ENCODE measurements around the gene AURKA. TPM values are rescaled to one million over a fixed set of nuclear protein-coding genes. Genes with fewer than 3 reads are reported as not detected.

Gene AURKA
- 79.8 and 81.0 TPM in 2 replicates for total RNA-seq

DNA sequence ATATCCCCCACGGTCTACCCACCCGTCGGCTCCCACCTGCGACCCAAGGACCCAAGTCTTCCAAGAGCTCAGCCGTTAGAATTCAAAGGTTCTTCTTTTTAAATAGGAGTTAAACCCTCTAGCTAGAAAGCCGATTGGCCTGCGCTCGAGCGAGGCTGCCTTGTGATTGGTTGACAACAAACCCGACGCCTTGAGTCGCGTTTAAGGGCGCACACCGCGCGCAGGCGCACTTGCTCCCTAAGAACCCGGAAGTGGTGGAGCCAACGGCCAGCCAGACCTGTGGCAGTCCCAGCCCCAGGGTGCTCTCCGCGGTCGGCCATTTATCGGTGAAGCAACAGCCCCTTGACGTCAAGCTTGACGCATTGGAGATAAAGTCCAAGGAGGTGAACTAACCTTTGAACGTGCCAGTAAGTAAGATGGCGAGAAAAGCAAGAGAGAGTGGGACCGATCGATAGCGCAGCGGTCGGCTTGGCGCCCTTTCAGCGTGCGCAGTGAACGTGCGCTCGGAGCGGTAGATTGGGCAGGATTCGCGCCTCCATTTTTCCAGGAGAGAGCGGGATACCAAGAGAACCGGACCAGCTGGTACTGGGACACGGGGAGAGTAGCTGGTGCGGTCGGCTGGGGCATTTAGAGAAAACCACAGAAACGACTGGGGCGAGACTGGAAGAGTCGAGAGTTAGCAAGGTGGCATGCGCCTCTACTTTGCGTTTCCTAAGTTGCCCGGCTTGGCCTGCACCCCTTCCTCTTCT, at the start of gene AURKA, which contains the start of gene CSTF1:
TSS of gene AURKA (minus strand) at position 84 of the 749 bp plus-strand sequence. CDS start 4,018 bp downstream, outside the sequence.
TSS of gene CSTF1 (plus strand) at position 514 of the 749 bp plus-strand sequence. CDS start 2,908 bp downstream, outside the sequence.

DNA sequence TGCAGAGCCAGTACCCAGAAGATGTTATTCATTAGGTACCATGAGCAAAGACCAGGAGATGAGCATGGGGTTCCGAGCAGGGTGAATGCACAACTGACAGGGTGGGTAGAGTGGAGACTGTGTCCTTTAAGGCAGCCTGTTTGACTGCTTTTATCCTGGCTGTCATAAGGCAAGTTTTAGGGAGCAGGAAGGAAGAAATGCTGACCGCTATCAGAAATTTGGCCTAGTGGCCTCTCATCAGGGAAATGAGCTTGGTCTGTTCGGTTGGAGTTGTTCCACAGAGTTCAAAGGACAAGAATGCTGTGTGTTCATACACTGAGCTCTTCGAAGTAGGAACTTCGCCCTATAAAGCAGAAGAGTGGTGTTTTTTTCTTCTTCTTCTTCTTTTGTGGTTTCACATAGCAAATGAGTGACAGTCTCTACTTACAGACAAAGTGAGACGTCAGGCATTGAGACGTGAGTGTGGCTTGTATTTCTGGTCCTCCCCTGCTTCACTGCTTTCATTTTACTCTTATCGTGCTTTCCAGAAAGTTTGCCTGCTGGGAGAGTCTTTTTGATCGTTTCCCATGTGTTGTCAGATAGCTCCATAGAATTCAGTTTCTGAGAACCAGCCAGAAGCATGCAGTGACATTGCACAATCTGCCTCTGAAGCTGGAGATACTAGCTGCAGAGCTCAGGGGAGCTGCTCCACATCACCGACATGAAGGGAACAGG, 19.9 kb upstream of the AURKA start, which contains the start of gene CASS4:
TSS of gene CASS4 (plus strand) at position 502 of the 714 bp plus-strand sequence. CDS start at position 701, 199 bp downstream.

DNA sequence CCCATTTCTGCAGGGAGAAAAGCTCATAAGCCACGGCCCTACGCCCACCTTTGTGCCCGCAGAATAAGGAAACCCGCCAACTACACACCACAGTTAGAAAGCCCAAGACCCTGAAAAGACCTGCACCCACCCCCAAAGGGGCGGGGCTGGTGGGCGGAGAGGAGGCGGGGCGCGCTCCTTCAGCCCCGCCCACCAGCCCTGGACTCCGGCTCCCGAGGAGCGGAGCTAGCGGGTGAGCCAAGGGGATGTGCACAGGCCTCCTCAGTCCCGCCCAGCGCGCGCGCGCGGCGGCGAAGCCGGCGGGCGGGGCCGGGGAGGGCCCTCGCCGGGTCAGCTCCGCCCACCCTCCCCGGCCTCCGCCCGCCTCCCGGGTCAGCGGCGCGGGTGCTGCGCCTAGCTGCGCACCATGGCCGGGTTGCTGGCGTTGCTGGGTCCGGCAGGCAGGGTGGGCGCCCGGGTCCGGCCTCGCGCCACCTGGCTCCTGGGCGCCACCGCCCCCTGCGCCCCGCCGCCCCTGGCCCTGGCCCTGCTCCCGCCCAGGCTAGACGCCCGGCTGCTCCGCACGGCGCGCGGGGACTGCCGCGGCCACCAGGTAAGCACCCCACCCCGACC, 33.3 kb downstream of the AURKA start, which contains the start of gene FAM210B:
TSS of gene FAM210B (plus strand) at position 375 of the 612 bp plus-strand sequence. CDS start at position 407, 32 bp downstream.

Other genes with a start within 250 kb of the AURKA start
- gene MC3R, start 143.5 kb downstream of the AURKA start, total RNA-seq: not detected in 2 replicates
- 32.1 and 36.6 TPM in 2 replicates for gene FAM210B, start 33.2 kb downstream of the AURKA start, total RNA-seq
- gene CSTF1, start 430 bp upstream of the AURKA start, total RNA-seq: 32.8 and 42.1 TPM in 2 replicates
- gene CASS4, start 20.0 kb upstream of the AURKA start, total RNA-seq: 24.1 and 25.4 TPM in 2 replicates
- gene RTF2, start 76.4 kb upstream of the AURKA start, total RNA-seq: 92.3 and 93.1 TPM in 2 replicates
- not detected in 2 replicates for gene FAM209A, start 132.5 kb upstream of the AURKA start, total RNA-seq
- gene FAM209B, start 141.0 kb upstream of the AURKA start, total RNA-seq: 3.7 TPM in 1 of 2 replicates, not detected in the other
- gene TFAP2C, start 237.1 kb upstream of the AURKA start, total RNA-seq: 8.0 and 8.6 TPM in 2 replicates